SK-N-MC (cell line): ENCODE data around the gene SELENOS.

Source experiments
- EZH2 ChIP-seq: fragments of 200-600 bp; sonication (generic); IDR thresholded peaks from one replicate; pipeline ENCODE4 v1.6.1; 2017; ENCODE audit warnings: antibody characterized with exemption
- POLR2AphosphoS5 ChIP-seq: IDR thresholded peaks from 2 replicates; pipeline ENCODE4 v1.6.1; 2012; ENCODE audit warnings: mild to moderate bottlenecking, low read depth, low read length, borderline replicate concordance

DNA sequence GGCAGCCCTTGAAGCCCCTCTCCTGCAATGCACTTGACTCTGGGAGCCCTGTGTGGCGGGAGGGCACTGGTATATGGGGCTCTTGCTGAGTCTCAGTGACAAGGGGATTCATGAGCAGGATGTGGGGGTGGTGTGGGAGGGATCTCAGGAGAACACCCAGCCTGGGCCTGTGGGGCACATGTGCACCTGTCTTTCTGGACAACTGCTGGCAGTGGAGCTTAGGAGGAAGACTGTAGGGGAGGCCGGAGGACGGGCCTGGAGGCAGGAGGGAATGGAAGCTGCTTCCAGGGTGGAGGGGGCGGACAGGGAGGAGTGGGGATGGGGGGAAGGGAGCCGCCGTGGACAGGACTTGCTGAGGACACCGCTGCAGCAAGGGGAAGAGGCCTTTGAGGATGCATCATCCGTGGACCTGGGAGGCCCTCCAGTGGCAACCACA lies 28.6 kb upstream of the SELENOS start:
- no peak for TF ChIP-seq POLR2AphosphoS5
- no peak for TF ChIP-seq EZH2
